BLaER1 (cell line): ENCODE results near the gene DDX10.
"Not testable (repeated sequence)": the region's sequence is repeated elsewhere in the genome, so short reads cannot be mapped to it uniquely, and the experiment has no call there.

ENCODE experiments used
- H3K27ac ChIP-seq: shearing (Covaris generic); formaldehyde crosslinking; 2 replicates; pipeline ENCODE4 v1.8.1; 2022
- H3K27me3 ChIP-seq: shearing (Covaris generic); formaldehyde crosslinking; 2 replicates; pipeline ENCODE4 v1.8.1; 2022
- H3K36me3 ChIP-seq: shearing (Covaris generic); formaldehyde crosslinking; 2 replicates; pipeline ENCODE4 v1.8.1; 2022
- H3K4me1 ChIP-seq: shearing (Covaris generic); formaldehyde crosslinking; 2 replicates; pipeline ENCODE4 v1.8.1; 2022
- H3K4me2 ChIP-seq: shearing (Covaris generic); formaldehyde crosslinking; 2 replicates; pipeline ENCODE4 v1.8.1; 2022
- H3K4me3 ChIP-seq: shearing (Covaris generic); formaldehyde crosslinking; 2 replicates; pipeline ENCODE4 v1.8.1; 2022
- H3K9ac ChIP-seq: shearing (Covaris generic); formaldehyde crosslinking; 2 replicates; pipeline ENCODE4 v1.8.1; 2022
- H3K9me3 ChIP-seq: shearing (Covaris generic); formaldehyde crosslinking; 2 replicates; pipeline ENCODE4 v1.8.1; 2022
- H4K20me1 ChIP-seq: shearing (Covaris generic); formaldehyde crosslinking; 2 replicates; pipeline ENCODE4 v1.8.1; 2022
- Cebpa-rat ChIP-seq: shearing (Covaris generic); IDR thresholded peaks from 2 replicates; pipeline ENCODE4 v1.8.1; 2022

DDX10 gene

GRCh38 chr11:108732395-108732794 is 67.5 kb downstream of the DDX10 start:
- Histone ChIP-seq H3K36me3 (peaks cover 36% of the 10 kb centered on the region), H3K4me2 (no peak overlapping the region), H3K27ac (no peak overlapping the region), H3K4me3 (no peak overlapping the region), H3K4me1 (no peaks in the 10 kb centered on the region), H4K20me1 (peaks cover 53% of the 10 kb centered on the region; the same call in 1 of the 2 replicates), H3K27me3 (no peaks in the 10 kb centered on the region), H3K9me3 (no peaks in the 10 kb centered on the region), H3K9ac (no peak overlapping the region)
- no peak for TF ChIP-seq Cebpa-rat

GRCh38 chr11:108733479-108734116 is 68.7 kb downstream of the DDX10 start:
- H3K27ac ChIP-seq, result no peak overlapping the region
- peaks cover under 1% of the 10 kb centered on the region; the same call in 1 of the 2 replicates for H3K9me3 ChIP-seq
- TF ChIP-seq Cebpa-rat, result no peak
- H3K36me3 ChIP-seq, result peaks cover 37% of the 10 kb centered on the region
- no peaks in the 10 kb centered on the region for H3K27me3 ChIP-seq
- H4K20me1 ChIP-seq, result peaks cover 43% of the 10 kb centered on the region; the same call in 1 of the 2 replicates
- no peaks in the 10 kb centered on the region for H3K4me1 ChIP-seq
- H3K4me2 ChIP-seq, result no peak overlapping the region
- no peak overlapping the region for H3K9ac ChIP-seq
- H3K4me3 ChIP-seq, result no peak overlapping the region

DNA sequence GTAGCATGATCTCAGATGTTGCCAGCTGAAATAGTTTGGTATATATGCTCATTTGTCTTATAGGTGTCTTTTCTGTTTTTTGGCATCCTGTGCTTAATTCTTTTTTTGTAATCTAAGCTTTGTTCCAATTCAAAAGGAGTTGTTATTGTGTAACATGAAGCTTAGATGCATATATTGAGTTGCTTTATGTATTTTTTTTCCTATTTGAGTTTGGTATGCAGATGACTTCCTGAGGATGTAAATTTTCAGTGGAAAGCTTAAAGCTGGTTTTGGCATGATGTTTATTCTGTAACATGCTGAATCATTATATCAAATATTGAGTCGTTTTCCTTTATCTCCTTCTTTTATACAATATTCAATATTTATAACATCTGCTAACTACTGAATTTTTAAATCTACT is 69.4 kb downstream of the DDX10 start:
- Histone ChIP-seq H4K20me1 (peaks cover 37% of the 10 kb centered on the region; the same call in 1 of the 2 replicates), H3K36me3 (peaks cover 39% of the 10 kb centered on the region), H3K4me2 (no peak overlapping the region), H3K4me3 (no peak overlapping the region), H3K27me3 (no peaks in the 10 kb centered on the region), H3K4me1 (no peaks in the 10 kb centered on the region), H3K9me3 (peaks cover 8% of the 10 kb centered on the region), H3K27ac (no peak overlapping the region), H3K9ac (no peak overlapping the region)
- TF ChIP-seq Cebpa-rat, result no peak

DNA sequence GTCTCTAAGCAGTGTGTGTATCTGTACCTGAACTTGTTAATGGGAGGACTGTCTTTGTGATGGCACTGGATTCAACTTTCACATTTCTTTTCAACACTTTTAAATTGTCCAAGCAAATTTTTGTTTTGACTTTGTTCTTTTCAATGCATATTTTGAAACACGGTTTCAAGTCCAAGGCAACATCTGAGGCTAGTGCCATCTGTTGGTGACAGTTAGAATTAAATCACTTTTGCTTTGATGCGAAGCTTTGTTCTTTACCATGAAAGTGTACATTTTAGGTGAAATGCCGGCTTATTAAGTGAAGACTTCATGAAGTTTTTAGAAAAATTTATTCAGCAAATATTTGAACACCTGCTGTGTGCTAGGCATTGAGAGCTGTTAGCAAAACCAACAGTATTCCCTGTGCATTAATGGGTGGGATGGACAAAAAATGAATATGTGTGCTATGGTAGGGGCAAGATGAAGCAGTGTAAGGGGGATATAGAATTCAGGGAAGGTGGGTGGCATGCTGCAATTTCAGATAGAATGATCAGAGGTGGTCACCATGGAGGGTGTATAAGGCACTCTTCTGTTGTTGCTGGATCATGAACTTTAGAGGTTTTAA is 70.2 kb downstream of the DDX10 start:
- H3K27ac ChIP-seq, result no peak overlapping the region
- H3K27me3 ChIP-seq, result no peaks in the 10 kb centered on the region
- no peak overlapping the region for H3K9ac ChIP-seq
- H4K20me1 ChIP-seq, result peaks cover 31% of the 10 kb centered on the region; the same call in 1 of the 2 replicates
- no peak overlapping the region for H3K4me3 ChIP-seq
- H3K9me3 ChIP-seq, result peaks cover 15% of the 10 kb centered on the region
- no peak for TF ChIP-seq Cebpa-rat
- peaks cover 38% of the 10 kb centered on the region for H3K36me3 ChIP-seq
- no peaks in the 10 kb centered on the region for H3K4me1 ChIP-seq
- no peak overlapping the region for H3K4me2 ChIP-seq

GRCh38 chr11:108740132-108740531 is 75.3 kb downstream of the DDX10 start:
- H3K9ac ChIP-seq, H3K4me3 ChIP-seq, H4K20me1 ChIP-seq, H3K27me3 ChIP-seq, H3K4me1 ChIP-seq, H3K27ac ChIP-seq, H3K4me2 ChIP-seq: not testable (repeated sequence)
- H3K36me3 ChIP-seq, result peaks cover 46% of the 10 kb centered on the region
- peaks cover 34% of the 10 kb centered on the region for H3K9me3 ChIP-seq

GRCh38 chr11:108743851-108744250 is 79.0 kb downstream of the DDX10 start:
- Histone ChIP-seq H3K4me1 (no peaks in the 10 kb centered on the region), H3K36me3 (peaks cover 40% of the 10 kb centered on the region), H3K27me3 (no peaks in the 10 kb centered on the region), H3K4me2 (no peak overlapping the region), H3K9ac (no peak overlapping the region), H3K9me3 (peaks cover 31% of the 10 kb centered on the region), H3K27ac (no peak overlapping the region), H3K4me3 (no peak overlapping the region), H4K20me1 (peaks cover 12% of the 10 kb centered on the region)
- no peak for TF ChIP-seq Cebpa-rat

DNA sequence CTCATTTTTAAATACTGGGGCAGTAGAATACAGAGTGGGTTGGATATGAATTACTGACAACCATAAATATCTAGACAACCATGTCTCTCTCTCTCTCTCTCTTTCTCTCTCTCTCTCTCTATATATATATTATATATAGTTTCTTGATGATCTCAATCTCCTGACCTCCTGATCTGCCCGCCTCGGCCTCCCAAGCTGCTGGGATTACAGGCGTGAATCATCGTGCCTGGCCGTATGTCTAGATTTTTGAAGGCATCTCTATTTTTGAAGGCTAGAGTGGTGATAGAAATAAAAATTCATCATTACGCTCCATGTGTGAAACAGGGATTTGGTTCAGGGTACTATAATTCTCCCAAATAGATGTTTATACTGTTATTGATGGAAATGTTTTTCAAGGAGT is 84.1 kb downstream of the DDX10 start:
- H3K9ac ChIP-seq, result no peak overlapping the region
- H3K4me3 ChIP-seq, result no peak overlapping the region
- peaks cover 4% of the 10 kb centered on the region; the same call in 1 of the 2 replicates for H3K36me3 ChIP-seq
- peaks cover 37% of the 10 kb centered on the region for H4K20me1 ChIP-seq
- no peaks in the 10 kb centered on the region for H3K9me3 ChIP-seq
- H3K27me3 ChIP-seq, result no peaks in the 10 kb centered on the region
- no peak for TF ChIP-seq Cebpa-rat
- H3K27ac ChIP-seq, result no peak overlapping the region
- H3K4me2 ChIP-seq, result no peak overlapping the region
- no peaks in the 10 kb centered on the region for H3K4me1 ChIP-seq

GRCh38 chr11:108751444-108751843 is 86.6 kb downstream of the DDX10 start:
- Histone ChIP-seq H3K9me3 (no peaks in the 10 kb centered on the region), H3K9ac (no peak overlapping the region), H3K36me3 (peaks cover 3% of the 10 kb centered on the region; the same call in 1 of the 2 replicates), H3K4me3 (no peak overlapping the region), H4K20me1 (peaks cover 61% of the 10 kb centered on the region), H3K4me2 (no peak overlapping the region), H3K27me3 (no peaks in the 10 kb centered on the region), H3K27ac (no peak overlapping the region), H3K4me1 (no peaks in the 10 kb centered on the region)
- TF ChIP-seq Cebpa-rat, result no peak

GRCh38 chr11:108752297-108752751 is 87.5 kb downstream of the DDX10 start:
- Histone ChIP-seq H4K20me1 (peaks cover 60% of the 10 kb centered on the region), H3K27ac (no peak overlapping the region), H3K27me3 (no peaks in the 10 kb centered on the region), H3K9ac (no peak overlapping the region), H3K4me2 (no peak overlapping the region), H3K36me3 (no peaks in the 10 kb centered on the region), H3K9me3 (no peaks in the 10 kb centered on the region), H3K4me3 (no peak overlapping the region), H3K4me1 (no peaks in the 10 kb centered on the region)
- TF ChIP-seq Cebpa-rat, result no peak

DNA sequence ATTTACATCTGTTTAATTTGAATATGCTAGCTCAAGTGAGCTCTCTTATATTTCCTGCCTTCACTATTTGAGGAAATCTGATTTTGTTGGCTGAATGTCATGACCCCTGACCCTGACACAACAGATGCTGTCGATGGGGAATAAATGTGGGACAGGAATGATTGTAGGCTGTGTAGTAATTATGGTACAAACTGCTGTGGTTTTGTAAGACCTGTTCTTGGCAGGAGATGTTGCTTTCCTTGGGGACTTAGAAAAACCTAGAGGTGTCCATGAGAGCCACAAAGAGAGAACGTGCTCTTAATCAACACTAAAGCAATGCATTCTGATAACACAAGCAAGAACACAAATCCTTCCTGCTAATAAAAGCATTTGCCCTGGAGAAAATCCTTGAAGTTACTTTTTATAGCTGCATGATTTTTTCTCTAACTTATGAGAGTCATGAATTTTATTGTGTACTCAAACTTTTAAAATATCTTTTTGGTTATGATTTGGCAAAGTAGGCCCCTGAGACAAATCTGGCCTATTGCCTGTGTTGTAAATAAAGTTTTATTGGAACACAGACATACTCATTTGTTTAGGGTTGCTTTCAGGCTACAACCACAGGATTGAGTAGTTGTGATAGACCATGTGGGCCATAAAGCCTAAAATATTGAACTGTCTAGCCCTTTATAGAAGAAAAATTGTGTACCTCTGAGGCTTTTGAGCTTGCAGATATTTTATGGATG is 90.2 kb downstream of the DDX10 start:
- TF ChIP-seq Cebpa-rat, result no peak
- H3K4me1 ChIP-seq, result no peaks in the 10 kb centered on the region
- H3K36me3 ChIP-seq, result no peaks in the 10 kb centered on the region
- no peaks in the 10 kb centered on the region for H3K9me3 ChIP-seq
- H3K27ac ChIP-seq, result no peak overlapping the region
- no peak overlapping the region for H3K9ac ChIP-seq
- no peak overlapping the region for H3K4me3 ChIP-seq
- no peak overlapping the region for H3K4me2 ChIP-seq
- no peaks in the 10 kb centered on the region for H3K27me3 ChIP-seq
- peaks cover 67% of the 10 kb centered on the region for H4K20me1 ChIP-seq
